ENCODE data around the gene PPM1H. TPM values are rescaled to one million over a fixed set of nuclear protein-coding genes. Genes with fewer than 3 reads are reported as not detected.

Gene PPM1H
- total RNA-seq, 2 donors from 2014 or later, result 46.4 to 74.4 TPM

DNA sequence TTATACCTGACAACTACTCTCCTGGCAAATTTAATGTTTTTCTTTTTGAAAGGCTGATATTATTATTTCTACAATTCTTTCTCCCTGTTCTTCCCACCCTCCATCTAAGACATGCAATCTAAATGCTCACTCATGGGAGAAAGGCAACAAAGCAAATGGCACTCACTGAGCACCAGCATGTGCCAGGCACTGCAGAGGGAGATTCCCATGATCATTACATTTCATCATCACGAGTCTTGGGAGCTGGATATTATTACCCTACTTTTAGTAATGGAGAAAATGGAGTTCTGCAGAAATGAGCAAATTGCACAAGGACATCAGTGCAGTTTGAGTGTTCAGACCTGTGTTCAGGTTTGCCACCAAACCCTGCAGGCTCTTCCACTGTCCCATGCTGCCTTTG, 27.9 kb downstream of the PPM1H start:
- H3K27me3 ChIP-seq (ENCODE audit: control insufficient read depth, insufficient read depth, low read length, poor library complexity, severe bottlenecking), result peaks cover 34% of the 10 kb centered on the region
- H3K9me3 ChIP-seq (ENCODE audit: control insufficient read depth, low read length), result no peaks in the 10 kb centered on the region
- no peaks in the 10 kb centered on the region for H3K36me3 ChIP-seq (ENCODE audit: control insufficient read depth, insufficient read depth, low read length)
- no peaks in the 10 kb centered on the region for H3K36me3 Mint-ChIP-seq (ENCODE audit: low read depth)
- DNase-seq, result no peak
- peaks cover 44% of the 10 kb centered on the region for H3K4me1 Mint-ChIP-seq
- no peak overlapping the region for H3K4me3 Mint-ChIP-seq
- H3K9ac ChIP-seq (ENCODE audit: extremely low read depth, low read length, poor library complexity, severe bottlenecking), result no peak overlapping the region
- H3K4me1 ChIP-seq (ENCODE audit: control insufficient read depth, insufficient read depth, low read length), result peaks cover 5% of the 10 kb centered on the region
- H3K9me3 Mint-ChIP-seq, result no peaks in the 10 kb centered on the region
- peaks cover 23% of the 10 kb centered on the region for H3K27me3 Mint-ChIP-seq (ENCODE audit: insufficient read depth)
- no peak overlapping the region for H3K27ac ChIP-seq (ENCODE audit: low read depth, low read length)
- TF ChIP-seq CTCF (conservative IDR thresholded peaks at IDR 0.05), result no peak
- WGBS, 2 experiments (ENCODE audit: insufficient coverage in 1 of 2, insufficient read length in 1 of 2), result 83 to 100% methylated on average over 1 of the region's 1 CpG
- no peak overlapping the region for H3K4me3 ChIP-seq (ENCODE audit: low read length)
- H3K27ac Mint-ChIP-seq, result no peak overlapping the region

GRCh38 chr12:62903151-62903550, 31.8 kb downstream of the PPM1H start:
- Mint-ChIP-seq H3K36me3 (ENCODE audit: low read depth) (no peaks in the 10 kb centered on the region), H3K9me3 (no peaks in the 10 kb centered on the region), H3K27ac (no peak overlapping the region), H3K27me3 (ENCODE audit: insufficient read depth) (peaks cover 23% of the 10 kb centered on the region), H3K4me1 (peaks cover 31% of the 10 kb centered on the region), H3K4me3 (no peak overlapping the region)
- H3K36me3 ChIP-seq (ENCODE audit: control insufficient read depth, insufficient read depth, low read length), result no peaks in the 10 kb centered on the region
- WGBS, 2 experiments (ENCODE audit: insufficient coverage in 1 of 2, insufficient read length in 1 of 2), result 98 to 100% methylated on average over 2 to 4 of the region's 4 CpGs
- no peak overlapping the region for H3K4me3 ChIP-seq (ENCODE audit: low read length)
- TF ChIP-seq CTCF (conservative IDR thresholded peaks at IDR 0.05), result no peak
- H3K4me1 ChIP-seq (ENCODE audit: control insufficient read depth, insufficient read depth, low read length), result peaks cover 5% of the 10 kb centered on the region
- H3K9me3 ChIP-seq (ENCODE audit: control insufficient read depth, low read length), result no peaks in the 10 kb centered on the region
- no peak overlapping the region for H3K9ac ChIP-seq (ENCODE audit: extremely low read depth, low read length, poor library complexity, severe bottlenecking)
- no peak overlapping the region for H3K27ac ChIP-seq (ENCODE audit: low read depth, low read length)
- peaks cover 29% of the 10 kb centered on the region for H3K27me3 ChIP-seq (ENCODE audit: control insufficient read depth, insufficient read depth, low read length, poor library complexity, severe bottlenecking)
- no peak for DNase-seq

- WGBS, 2 experiments (ENCODE audit: insufficient coverage in 1 of 2, insufficient read length in 1 of 2), result 93 to 100% methylated on average over 3 to 4 of the region's 4 CpGs
- Histone ChIP-seq H3K9me3 (ENCODE audit: control insufficient read depth, low read length) (no peaks in the 10 kb centered on the region), H3K27me3 (ENCODE audit: control insufficient read depth, insufficient read depth, low read length, poor library complexity, severe bottlenecking) (peaks cover 7% of the 10 kb centered on the region), H3K36me3 (ENCODE audit: control insufficient read depth, insufficient read depth, low read length) (no peaks in the 10 kb centered on the region), H3K9ac (ENCODE audit: extremely low read depth, low read length, poor library complexity, severe bottlenecking) (no peak overlapping the region), H3K4me3 (ENCODE audit: low read length) (no peak overlapping the region), H3K4me1 (ENCODE audit: control insufficient read depth, insufficient read depth, low read length) (peaks cover 5% of the 10 kb centered on the region), H3K27ac (ENCODE audit: low read depth, low read length) (no peak overlapping the region)
- Mint-ChIP-seq H3K9me3 (peaks cover 4% of the 10 kb centered on the region), H3K4me3 (no peak overlapping the region), H3K4me1 (peaks cover 18% of the 10 kb centered on the region), H3K27ac (no peak overlapping the region), H3K27me3 (ENCODE audit: insufficient read depth) (peaks cover 5% of the 10 kb centered on the region), H3K36me3 (ENCODE audit: low read depth) (peaks cover 6% of the 10 kb centered on the region)
- DNase-seq, result no peak
- no peak for TF ChIP-seq CTCF (conservative IDR thresholded peaks at IDR 0.05)
Observed at GRCh38 chr12:62900686-62901272, 34.2 kb downstream of the PPM1H start.

Data from endodermal cell (in vitro differentiated cells).